Ishikawa (cell line): ENCODE results near the gene PWP1.

ENCODE experiments used
- CEBPB ChIP-seq: IDR thresholded peaks from 2 replicates; pipeline ENCODE4 v1.6.1; 2012
- CREB1 ChIP-seq: IDR thresholded peaks from 2 replicates; pipeline ENCODE4 v1.6.1; 2012; ENCODE audit warnings: low read depth
- EGR1 ChIP-seq: IDR thresholded peaks from 2 replicates; pipeline ENCODE4 v1.6.1; 2012
- EP300 ChIP-seq: IDR thresholded peaks from 2 replicates; pipeline ENCODE4 v1.6.1; 2012; ENCODE audit warnings: borderline replicate concordance
- FOXM1 ChIP-seq: IDR thresholded peaks from 2 replicates; pipeline ENCODE4 v1.6.1; 2012; ENCODE audit warnings: low read depth, borderline replicate concordance
- NFIC ChIP-seq: IDR thresholded peaks from 2 replicates; pipeline ENCODE4 v1.6.1; 2012
- RAD21 ChIP-seq: IDR thresholded peaks from 2 replicates; pipeline ENCODE4 v1.6.1; 2012; ENCODE audit warnings: low read depth
- TAF1 ChIP-seq: IDR thresholded peaks from 2 replicates; pipeline ENCODE4 v1.6.1; 2012; ENCODE audit warnings: low read depth, mild to moderate bottlenecking
- TCF12 ChIP-seq: IDR thresholded peaks from 2 replicates; pipeline ENCODE4 v1.6.1; 2012; ENCODE audit warnings: low read depth
- TEAD4 ChIP-seq: IDR thresholded peaks from 2 replicates; pipeline ENCODE4 v1.6.1; 2012
- YY1 ChIP-seq: IDR thresholded peaks from 2 replicates; pipeline ENCODE4 v1.6.1; 2012; ENCODE audit warnings: low read depth
- ZBTB7A ChIP-seq: IDR thresholded peaks from 2 replicates; pipeline ENCODE4 v1.6.1; 2012; ENCODE audit warnings: low read depth
- TF ChIP-seq, protein P1 (sequence below): IDR thresholded peaks from 2 replicates; pipeline ENCODE4 v1.6.1; 2012
- TF ChIP-seq, protein P2 (sequence below): IDR thresholded peaks from 2 replicates; pipeline ENCODE4 v1.6.1; 2012; ENCODE audit warnings: low read depth, mild to moderate bottlenecking
- TF ChIP-seq, protein P3 (sequence below): IDR thresholded peaks from 2 replicates; pipeline ENCODE4 v1.6.1; 2012

The PWP1 gene

DNA sequence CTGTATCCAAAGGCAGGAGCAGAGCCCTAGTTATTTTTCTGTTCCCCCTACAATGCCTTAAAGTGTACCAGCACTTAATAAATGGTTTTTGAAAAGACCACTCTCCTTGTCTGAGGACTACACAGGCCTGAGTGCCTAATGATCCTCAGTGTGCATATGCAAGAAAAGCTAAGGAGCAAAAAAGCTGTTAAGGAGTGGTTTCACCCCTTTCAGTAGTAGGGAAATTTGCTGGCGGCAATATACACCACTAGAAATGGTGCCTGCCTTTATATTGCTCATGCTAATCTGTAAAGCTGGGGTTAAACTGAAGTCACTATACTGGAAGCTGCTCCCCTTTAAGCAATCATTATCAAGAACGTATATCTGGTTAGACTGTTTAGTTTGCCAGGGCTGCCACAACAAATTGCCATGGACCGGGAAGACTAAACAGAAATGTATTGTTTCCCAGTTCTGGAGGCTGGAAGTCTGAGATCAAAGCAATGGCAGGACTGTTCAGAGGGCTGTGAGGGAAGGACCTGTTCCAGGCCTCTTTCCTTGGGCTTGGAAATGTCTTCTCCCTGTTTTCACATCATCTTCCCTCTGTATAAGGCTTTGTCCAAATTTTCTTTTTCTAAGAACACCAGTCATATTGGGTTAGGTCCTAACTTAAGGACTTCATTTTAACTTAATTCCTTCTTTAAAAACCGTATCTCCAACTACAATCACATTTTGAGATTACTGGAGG is 45.2 kb downstream of the PWP1 start:
- TF ChIP-seq EP300 (no peak), CEBPB (no peak), TEAD4 (no peak), CREB1 (no peak), TAF1 (no peak), RAD21 (no peak), EGR1 (no peak), FOXM1 (no peak), TCF12 (no peak), NFIC (no peak), YY1 (no peak), ZBTB7A (no peak)
- TF ChIP-seq, protein P1, sequence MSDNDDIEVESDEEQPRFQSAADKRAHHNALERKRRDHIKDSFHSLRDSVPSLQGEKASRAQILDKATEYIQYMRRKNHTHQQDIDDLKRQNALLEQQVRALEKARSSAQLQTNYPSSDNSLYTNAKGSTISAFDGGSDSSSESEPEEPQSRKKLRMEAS, result no peak
- TF ChIP-seq, protein P2, sequence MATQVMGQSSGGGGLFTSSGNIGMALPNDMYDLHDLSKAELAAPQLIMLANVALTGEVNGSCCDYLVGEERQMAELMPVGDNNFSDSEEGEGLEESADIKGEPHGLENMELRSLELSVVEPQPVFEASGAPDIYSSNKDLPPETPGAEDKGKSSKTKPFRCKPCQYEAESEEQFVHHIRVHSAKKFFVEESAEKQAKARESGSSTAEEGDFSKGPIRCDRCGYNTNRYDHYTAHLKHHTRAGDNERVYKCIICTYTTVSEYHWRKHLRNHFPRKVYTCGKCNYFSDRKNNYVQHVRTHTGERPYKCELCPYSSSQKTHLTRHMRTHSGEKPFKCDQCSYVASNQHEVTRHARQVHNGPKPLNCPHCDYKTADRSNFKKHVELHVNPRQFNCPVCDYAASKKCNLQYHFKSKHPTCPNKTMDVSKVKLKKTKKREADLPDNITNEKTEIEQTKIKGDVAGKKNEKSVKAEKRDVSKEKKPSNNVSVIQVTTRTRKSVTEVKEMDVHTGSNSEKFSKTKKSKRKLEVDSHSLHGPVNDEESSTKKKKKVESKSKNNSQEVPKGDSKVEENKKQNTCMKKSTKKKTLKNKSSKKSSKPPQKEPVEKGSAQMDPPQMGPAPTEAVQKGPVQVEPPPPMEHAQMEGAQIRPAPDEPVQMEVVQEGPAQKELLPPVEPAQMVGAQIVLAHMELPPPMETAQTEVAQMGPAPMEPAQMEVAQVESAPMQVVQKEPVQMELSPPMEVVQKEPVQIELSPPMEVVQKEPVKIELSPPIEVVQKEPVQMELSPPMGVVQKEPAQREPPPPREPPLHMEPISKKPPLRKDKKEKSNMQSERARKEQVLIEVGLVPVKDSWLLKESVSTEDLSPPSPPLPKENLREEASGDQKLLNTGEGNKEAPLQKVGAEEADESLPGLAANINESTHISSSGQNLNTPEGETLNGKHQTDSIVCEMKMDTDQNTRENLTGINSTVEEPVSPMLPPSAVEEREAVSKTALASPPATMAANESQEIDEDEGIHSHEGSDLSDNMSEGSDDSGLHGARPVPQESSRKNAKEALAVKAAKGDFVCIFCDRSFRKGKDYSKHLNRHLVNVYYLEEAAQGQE, result no peak
- TF ChIP-seq, protein P3, sequence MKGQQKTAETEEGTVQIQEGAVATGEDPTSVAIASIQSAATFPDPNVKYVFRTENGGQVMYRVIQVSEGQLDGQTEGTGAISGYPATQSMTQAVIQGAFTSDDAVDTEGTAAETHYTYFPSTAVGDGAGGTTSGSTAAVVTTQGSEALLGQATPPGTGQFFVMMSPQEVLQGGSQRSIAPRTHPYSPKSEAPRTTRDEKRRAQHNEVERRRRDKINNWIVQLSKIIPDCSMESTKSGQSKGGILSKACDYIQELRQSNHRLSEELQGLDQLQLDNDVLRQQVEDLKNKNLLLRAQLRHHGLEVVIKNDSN, result no peak

DNA sequence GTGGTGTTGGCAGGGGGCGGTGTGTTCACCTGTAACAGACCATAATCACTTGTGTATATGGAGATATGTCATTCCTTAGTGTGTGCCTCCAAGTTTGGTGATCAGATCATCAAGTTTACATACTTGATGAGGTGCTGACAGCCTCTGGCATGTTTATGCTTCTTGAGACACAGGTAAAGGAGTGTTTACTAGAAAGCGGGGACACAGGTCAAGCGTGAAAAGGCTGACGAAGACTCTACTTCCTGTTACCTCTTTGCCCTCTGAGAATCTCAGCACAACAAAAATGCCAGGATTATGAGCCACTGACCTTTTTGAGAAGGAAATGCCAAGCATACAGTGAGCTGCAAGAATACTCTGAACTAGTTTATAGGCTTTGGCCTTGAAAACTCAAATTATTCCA is 45.8 kb downstream of the PWP1 start:
- TF ChIP-seq NFIC (no peak), YY1 (no peak), ZBTB7A (no peak), EP300 (no peak), CEBPB (no peak), TAF1 (no peak), EGR1 (no peak), TEAD4 (no peak), FOXM1 (no peak), TCF12 (no peak), CREB1 (no peak), RAD21 (no peak)
- TF ChIP-seq, protein P1, result no peak
- TF ChIP-seq, protein P3, result no peak
- TF ChIP-seq, protein P2, result no peak

DNA sequence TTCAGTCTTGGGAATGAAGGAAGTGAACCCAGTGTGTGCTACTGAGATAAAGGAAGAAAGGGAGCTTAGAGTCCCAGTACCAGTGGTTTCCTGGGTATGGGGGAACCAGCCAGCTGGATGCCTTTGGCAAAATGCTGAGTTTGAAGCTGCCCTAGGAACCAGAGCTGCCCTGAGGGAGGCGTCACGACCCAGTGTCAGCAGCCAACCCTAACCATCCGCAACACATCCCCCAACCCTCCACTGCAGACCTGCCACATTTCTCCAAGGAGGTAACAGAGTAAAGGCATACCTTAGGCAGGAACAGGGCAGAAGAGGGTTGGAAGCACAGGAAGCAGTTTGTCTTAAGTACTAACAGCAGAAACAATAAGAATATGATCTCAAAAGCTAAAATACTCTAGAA is 46.8 kb downstream of the PWP1 start:
- no peak for TF ChIP-seq EGR1
- TF ChIP-seq NFIC, result no peak
- TF ChIP-seq, protein P2, result no peak
- TF ChIP-seq, protein P3, result no peak
- no peak for TF ChIP-seq TCF12
- no peak for TF ChIP-seq EP300
- no peak for TF ChIP-seq YY1
- no peak for TF ChIP-seq TEAD4
- no peak for TF ChIP-seq CEBPB
- no peak for TF ChIP-seq TAF1

DNA sequence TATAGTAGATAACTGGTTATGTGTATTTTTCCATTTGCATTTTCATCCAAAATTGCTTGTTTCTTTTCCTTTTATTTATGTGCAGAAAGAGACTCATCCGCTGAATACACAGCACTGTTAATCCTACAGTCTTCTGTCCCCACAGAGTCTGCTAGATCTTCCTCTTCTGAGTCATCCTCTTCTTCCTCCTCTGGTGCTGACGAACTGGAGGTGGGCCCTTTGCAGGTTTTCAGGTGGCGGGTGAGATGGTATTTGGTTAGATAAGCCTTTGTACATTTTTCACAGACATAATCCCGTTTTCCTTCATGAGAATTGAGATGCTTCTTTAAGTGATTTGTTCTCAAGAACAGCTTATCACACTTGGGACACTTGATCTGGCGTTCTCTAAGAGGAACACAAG is 48.5 kb downstream of the PWP1 start:
- TF ChIP-seq EGR1, result no peak
- TF ChIP-seq TAF1, result no peak
- TF ChIP-seq, protein P1, result no peak
- TF ChIP-seq, protein P2, result no peak
- TF ChIP-seq NFIC, result no peak
- no peak for TF ChIP-seq CEBPB
- no peak for TF ChIP-seq YY1
- no peak for TF ChIP-seq TCF12
- TF ChIP-seq, protein P3, result no peak
- no peak for TF ChIP-seq EP300
- TF ChIP-seq RAD21, result no peak
- TF ChIP-seq TEAD4, result no peak
- no peak for TF ChIP-seq FOXM1
- no peak for TF ChIP-seq CREB1
- TF ChIP-seq ZBTB7A, result no peak
